Non-pigmented ciliary epithelial cell (primary cell): Measurements from ENCODE around the gene CYS1.
"Not testable (repeated sequence)": the region's sequence is repeated elsewhere in the genome, so short reads cannot be mapped to it uniquely, and the experiment has no call there.

ENCODE experiments used
- DNase-seq: peaks from one replicate; pipeline ENCODE4 v3.0.0-alpha.2; 2010; ENCODE audit warnings: low read depth

Gene CYS1

DNA sequence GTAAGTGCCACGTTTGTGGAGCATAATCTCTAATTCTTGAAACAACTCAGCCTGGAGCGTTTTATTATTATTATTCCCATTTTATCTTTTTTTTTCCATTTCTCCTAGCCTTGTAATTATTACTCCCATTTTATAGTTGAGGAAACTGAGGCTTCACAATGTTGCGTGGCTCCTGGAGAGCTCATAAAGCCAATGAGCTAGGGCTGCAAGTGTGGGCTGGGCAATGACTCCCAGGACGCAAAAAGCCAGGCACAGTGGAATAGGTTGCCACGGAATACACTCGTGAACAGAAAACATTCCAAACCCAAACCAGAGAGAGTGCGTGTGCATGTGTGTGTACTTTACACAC, 50.4 kb downstream of the CYS1 start:
- DNase-seq, result no peak

DNA sequence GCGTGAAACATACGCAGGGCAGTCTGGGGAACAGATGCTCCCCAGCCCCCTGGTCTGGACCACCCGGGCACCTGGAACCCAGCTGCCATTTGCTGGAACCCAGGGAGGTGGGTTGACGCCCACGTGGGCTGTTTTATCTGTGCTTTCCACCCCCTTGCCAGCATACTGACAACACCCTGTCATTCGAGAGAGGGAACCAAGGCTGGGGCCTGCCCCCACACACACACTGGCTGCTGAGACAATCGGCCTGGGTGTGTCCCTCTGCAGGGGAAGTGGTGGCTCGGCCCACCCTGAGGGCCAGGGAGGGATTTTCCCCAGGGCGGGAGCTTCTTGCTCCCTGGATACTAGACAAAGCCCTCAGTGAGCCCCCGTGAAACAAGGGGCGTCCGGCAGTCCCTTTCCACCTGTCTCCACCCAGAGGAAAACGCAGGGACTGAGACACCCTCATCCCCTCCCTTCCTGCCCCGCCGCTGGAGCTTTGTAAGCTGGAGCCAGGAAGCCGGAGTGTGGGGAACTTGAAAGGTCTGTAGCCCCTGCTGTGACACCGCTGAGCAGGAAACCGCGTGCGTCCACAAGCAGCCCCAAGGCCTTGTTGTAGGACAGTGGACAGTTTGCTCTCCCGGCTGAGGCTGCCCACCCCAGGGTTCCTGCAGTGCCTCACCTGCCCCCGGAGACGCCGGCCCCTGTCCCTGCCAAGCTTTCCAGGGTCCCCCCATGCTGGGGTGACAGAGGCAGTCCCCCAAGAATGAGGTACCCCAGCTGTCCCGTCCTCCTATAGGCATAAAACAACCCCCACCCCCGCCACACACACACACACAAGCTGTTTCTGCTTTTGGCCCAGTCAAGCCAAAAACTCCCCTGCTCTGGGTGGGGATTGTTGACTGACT, 51.0 kb downstream of the CYS1 start:
- DNase-seq, result no peak

DNA sequence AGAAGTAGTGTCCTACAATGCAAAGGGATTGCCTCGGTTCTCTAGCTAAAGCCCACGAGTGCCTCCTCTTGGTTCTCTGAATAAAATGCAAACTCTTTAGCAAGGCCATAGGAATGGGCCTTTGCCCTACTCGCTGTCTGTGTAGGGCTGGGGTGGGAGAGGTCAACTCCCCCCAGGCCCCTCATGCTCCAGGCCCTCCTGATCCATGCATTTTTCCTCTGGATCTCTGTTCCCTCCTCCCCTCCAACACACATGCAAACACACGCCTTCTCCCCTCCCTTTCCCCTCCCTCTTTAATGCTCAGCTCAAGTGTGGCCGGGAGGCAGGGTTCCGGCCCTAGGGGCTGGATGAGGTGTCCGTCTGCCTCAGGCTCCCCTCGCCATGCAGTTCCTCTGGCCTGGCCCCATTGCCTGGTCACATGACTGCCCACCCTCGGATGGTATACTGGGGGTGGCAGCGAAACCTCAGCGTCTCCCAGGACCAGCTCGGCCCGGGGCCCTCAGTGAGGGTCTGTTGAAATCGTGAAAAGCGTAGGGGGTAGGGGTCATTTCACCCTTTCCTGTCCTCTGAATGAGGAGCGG, 51.7 kb downstream of the CYS1 start:
- DNase-seq, result no peak

DNA sequence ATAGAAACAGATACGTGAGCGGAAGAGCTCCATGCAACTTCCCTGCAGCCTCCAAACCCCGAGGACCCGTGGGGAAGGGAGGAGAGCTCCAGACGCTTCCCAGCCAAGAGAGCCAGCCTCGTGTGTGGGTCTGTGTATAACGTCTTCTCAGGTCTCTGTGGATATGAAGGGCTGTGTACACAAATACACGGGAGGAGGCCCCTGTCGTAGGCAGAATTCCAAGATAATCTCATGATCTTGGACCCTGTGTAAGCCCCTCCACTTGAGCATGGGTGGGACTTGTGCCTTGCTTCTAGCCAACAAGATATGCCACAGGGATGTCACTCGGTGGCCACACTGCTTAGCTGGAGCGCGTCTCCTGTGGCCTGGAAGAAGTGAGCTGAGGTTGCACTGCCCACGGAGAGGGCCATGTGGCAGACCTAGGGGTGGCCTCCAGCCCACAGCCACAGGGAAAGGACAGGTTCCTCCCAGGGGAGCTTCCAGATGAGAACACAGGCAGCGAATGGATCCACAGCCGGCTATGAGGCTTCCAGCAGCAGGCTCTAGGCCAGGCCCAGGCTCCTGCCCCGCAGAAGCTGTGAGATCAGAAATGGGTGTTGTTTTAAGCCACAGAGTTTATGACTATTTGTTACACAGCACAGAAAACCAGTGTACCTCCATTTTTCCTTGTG, 52.4 kb downstream of the CYS1 start:
- no peak for DNase-seq

- no peak for DNase-seq
These were observed 53.2 kb downstream of the CYS1 start for GRCh38 chr2:10026940-10027569.

GRCh38 chr2:10022966-10023662, 57.1 kb downstream of the CYS1 start:
- no peak for DNase-seq

GRCh38 chr2:10022445-10022844, 57.8 kb downstream of the CYS1 start:
- DNase-seq, result no peak

DNA sequence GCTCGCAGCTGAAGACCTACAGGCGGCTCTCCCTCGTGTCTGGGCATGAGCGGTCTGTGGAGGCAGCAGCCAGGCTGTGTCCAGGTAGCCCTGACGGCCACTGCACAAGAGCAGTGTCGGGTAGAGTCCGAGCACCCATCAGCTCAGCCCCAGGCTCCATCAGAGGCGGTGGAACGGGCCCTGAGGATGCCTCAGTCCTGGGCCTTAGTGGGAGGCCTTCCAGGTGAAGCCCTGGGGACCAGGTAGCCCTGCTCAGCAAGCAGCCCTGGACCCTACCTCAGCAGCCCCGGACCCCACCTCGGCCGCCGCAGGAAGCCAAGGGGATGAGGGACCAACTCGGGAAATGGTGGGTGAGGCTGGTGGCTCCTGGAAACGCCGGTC, 58.2 kb downstream of the CYS1 start:
- DNase-seq, result no peak

GRCh38 chr2:10019602-10020400, 60.4 kb downstream of the CYS1 start:
- no peak for DNase-seq

DNA sequence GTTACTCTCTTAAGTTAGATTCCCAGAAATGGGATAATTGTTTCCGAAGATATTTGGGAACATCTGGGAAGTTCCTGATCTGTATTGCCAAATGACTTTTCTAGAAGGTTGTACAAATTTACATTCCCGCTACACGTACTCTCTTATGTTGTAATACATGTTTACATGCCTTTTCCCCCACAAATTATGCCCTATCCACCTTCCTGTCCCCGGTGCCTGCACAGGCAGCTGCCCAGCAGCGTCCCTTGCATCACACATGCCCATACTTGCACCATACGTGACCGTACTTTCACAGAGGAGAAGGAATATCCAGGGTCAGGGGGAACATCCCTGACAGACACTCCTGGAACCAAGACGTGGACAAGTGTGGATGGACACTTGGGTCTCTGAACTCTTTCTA, 61.0 kb downstream of the CYS1 start:
- no peak for DNase-seq

DNA sequence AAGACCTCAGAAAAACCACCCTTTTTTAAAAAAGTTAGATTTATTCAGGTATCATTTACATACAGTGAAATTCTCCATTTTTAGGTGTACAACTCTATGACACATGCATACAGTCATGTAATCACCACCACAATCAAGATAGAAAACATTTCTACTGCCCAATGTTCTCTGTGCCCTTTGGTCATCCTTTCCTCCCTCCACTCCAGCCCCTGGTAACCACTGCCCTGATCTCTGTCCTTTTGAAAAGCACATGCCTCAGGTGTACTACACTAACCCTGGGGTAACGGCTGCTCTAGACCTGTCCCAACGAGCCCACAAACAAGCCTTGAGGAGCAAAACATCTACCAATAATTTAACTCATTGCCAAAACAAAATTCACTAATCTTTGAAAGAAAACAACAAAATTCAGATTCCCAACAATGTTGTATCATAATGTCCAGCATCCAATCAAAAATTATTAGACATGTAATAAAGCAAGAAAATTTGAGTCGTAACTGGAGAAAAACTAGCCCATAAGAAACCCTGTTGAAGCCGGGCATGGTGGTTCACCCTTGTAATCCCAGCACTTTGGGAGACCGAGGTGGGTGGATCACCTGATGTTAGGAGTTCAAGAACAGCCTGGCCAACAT, 62.8 kb downstream of the CYS1 start:
- no peak for DNase-seq

- no peak for DNase-seq
These were observed 63.4 kb downstream of the CYS1 start for GRCh38 chr2:10016802-10017258.

DNA sequence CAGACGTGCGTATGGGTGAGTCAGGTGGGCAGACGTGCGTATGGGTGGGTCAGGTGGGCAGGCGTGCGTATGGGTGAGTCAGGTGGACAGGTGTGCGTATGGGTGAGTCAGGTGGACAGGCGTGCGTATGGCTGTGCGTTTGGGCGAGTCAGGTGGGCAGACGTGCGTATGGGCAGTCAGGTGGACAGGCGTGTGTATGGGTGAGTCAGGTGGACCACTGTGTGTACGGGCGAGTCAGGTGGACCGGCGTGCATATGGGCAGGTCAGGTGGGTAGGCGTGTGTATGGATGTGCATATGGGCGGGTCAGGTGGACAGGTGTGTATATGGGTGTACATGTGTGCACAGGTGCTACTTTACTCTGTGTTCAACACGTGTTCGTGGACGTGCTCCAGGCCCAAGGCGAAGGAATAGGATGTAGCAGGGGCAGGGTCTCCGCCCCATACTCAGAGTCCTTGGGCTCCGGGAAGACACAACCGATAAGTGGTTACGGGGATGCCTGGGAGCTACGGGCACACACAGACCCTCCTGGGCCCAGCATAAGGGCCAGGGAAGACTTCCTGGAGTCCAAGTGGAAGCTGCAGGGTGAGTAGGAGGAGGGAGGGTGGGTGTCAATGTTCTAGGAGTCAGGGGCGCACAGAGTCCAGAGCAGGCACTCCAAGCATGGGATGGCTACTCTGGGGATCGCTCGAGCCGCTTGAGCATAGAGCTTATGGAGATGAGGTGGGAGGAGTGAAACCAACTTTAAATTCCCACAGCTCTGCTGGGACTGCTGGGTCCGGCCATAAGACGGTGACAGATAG, 64.0 kb downstream of the CYS1 start:
- no peak for DNase-seq

GRCh38 chr2:10015376-10015989, 64.7 kb downstream of the CYS1 start:
- DNase-seq, result not testable (repeated sequence)

DNA sequence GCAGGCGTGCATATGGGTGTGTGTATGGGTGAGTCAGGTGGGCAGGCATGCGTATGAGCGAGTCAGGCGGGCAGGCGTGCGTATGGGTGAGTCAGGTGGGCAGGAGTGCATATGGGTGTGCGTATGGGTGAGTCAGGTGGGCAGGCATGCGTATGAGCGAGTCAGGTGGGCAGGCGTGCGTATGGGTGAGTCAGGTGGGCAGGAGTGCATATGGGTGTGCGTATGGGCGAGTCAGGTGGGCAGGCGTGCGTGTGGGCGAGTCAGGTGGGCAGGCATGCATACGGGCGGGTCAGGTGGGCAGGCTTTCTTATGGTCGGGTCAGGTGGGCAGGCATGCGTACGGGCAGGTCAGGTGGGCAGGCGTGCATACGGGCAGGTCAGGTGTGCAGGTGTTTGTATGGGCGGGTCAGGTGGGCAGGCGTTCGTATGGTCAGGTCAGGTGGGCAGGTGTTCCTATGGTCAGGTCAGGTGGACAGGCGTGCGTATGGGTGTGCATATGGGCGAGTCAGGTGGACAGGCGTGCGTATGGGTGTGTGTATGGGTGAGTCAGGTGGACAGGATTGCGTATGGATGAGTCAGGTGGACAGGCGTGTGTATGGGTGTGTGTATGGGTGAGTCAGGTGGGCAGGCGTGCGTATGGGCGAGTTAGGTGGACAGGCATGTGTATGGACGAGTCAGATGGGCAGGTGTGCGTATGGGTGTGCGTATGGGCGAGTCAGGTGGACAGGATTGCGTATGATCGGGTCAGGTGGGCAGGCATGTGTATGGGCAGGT, 65.6 kb downstream of the CYS1 start:
- DNase-seq, result no peak

DNA sequence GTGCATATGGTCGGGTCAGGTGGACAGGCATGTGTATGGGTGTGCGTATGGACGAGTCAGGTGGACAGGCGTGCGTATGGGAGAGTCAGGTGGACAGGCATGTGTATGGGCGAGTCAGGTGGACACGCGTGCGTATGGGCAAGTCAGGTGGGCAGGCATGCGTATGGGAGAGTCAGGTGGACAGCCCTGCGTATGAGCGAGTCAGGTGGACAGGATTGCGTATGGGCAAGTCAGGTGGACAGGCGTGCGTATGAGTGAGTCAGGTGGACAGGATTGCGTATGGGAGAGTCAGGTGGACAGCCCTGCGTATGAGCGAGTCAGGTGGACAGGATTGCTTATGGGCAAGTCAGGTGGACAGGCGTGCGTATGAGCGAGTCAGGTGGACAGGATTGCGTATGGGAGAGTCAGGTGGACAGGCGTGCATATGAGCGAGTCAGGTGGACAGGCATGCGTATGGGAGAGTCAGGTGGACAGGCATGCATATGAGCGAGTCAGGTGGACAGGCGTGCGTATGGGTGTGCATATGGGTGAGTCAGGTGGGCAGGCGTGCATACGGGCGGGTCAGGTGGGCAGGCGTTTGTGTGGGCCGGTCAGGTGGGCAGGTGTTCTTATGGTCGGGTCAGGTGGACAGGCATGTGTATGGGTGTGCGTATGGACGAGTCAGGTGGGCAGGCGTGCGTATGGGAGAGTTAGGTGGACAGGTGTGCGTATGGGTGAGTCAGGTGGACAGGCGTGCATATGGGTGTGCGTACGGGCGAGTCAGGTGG, 66.4 kb downstream of the CYS1 start:
- DNase-seq, result not testable (repeated sequence)

DNA sequence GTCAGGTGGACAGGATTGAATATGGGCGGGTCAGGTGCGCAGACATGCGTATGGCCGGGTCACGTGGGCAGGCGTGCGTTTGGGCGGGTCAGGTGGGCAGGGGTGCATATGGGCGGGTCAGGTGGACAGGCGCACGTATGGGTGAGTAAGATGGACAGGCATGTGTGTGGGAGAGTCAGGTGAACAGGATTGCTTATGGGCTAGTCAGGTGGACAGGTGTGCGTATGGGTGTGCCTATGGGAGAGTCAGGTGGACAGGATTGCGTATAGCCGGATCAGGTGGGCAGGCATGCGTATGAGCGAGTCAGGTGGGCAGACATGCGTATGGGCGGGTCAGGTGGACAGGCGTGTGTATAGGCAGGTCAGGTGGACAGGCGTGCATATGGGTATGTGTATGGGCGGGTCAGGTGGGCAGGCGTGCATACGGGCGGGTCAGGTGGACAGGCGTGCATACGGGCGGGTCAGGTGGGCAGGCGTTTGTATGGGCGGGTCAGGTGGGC, 67.2 kb downstream of the CYS1 start:
- no peak for DNase-seq
